ENCODE measurements around the gene CFAP299.

CFAP299 gene

DNA sequence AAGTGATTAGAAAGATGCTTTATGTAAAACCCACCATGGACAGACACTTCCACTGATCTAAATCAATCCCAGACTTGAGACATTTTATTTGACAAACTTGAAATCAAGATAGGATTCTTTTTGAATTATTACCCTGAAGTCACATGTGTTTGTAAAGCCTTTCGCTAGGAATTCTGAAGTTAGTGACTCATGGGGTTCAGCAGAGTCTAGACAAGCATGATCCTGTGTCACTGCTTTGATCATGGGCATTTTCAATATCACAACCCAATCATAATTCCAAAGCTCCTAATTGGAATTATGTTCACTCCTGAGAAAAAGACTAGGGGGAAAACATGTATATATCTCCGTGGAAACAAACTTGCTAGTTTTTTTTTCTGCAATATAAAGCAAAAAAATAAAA, 627.5 kb downstream of the CFAP299 start:
- no peak for DNase-seq

DNA sequence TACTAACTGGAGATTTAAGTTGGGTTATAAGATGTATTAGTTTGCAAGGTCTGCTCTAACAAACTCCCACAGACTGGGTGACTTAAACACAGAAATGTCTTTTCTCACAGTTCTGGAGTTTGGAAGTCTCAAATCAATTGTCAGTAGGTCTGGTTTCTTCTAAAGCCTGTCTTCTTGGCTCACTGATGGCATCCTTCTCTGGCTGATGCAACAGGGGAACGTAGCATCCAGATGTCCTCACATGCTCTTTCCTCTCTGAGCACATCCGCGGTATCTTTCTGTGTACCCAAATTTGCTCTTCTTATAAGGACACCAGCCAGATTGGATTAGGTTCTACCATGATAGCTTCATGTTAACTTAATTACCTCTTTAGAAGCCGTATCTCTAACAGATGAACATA, 631.8 kb downstream of the CFAP299 start:
- no peak for DNase-seq

DNA sequence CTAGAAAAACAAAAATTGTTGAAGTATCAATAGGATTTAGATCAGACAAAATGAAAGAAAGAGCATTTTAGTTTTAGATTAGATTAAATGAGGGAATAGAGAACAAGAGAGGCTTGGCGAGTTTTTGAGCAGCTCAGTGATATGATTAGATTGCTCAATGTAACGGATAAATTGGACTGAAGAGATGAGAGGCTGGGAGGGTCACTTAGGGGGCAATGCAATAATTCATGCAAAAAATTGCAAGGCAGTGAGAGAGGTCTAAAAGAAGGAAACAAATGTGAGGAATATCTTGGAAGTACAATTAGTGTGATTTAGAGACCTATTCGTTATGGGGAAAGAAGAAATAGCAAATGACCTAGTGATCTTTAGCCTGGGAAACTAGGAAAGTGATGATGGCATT, 644.7 kb downstream of the CFAP299 start:
- no peak for DNase-seq

DNA sequence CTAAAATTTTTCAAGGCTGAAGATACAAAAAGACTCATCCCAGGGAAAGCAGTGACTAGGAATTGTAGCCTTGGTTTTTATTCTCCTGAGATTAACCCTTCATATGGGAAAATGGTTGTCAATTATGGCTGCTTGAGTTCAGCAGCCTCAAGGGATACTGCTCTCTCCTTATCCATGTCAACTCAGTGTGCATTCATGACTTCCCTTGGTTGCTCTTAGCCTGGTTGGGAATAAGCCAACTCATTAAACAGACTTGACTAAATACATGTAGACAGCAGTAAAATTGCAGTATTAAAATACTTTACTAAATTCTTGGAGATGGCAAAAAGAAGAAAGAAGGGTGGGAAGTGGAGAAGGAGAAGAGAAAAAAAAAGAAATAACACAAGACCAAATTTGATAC, 650.5 kb downstream of the CFAP299 start:
- DNase-seq, result no peak

DNA sequence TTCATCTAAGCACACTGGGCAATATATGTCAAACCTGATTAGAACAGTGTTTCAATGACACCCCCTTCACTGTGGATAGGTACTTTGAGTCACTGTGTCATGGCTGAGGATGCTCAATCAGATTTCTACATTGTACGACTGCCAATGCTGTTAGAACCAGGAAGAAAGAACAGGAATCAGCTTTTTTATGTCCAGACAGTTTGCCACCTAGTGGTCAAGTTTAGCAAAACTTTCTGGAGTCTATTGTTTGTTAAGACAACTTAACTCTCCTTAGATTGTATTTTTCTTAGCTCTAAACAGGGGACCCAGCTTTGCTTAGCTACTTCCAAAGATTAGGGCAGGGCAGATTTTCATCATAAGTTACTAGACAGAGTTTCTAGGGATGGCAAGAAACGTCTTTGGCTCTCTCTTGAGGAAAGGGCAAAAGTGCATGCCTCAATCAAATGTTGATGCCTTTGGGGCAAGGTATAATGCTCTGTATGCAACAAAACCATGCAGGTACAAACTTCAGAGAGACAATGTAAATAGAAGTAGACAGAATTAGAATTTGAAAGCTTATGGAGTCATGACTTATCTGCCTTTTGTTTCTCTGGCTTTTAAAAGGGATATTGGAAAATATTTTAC, 654.5 kb downstream of the CFAP299 start:
- DNase-seq, result no peak

DNA sequence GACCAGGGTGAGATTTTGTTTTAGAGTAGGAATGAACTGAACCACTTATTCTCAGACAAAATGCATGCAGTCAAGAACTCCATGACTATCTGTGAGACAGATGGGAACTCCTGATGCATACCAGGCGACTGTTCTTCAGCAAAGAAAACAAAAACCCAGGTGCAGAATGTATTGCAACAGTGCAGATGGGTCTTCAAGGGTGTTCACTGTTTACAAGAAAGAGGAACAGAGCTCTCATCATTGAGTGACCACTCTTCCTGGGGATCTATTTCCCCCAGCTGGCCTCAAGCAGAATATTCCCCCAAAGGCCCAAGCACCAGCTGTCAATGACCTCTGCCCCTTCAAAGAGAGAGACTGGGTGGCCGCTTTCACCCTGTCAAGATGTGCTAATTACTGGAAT, 655.3 kb downstream of the CFAP299 start:
- no peak for DNase-seq

DNA sequence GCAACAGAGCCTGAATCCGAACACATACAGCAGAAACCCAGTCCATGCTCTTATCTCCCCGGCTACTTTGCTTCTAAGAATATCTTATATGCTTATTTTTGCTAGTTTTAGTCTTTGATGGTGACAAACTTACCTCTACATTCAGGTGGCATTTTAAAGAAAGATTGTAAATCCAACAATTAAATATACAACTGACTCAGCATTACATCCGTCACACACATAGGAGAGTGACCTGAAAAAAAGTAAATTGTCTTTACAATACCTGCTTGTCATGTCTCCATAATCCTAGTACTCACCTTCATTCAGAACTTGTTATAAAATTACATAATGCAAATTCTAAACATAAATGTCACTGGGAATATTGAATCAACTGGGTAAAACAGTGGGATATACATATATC, 664.4 kb downstream of the CFAP299 start:
- no peak for DNase-seq

DNA sequence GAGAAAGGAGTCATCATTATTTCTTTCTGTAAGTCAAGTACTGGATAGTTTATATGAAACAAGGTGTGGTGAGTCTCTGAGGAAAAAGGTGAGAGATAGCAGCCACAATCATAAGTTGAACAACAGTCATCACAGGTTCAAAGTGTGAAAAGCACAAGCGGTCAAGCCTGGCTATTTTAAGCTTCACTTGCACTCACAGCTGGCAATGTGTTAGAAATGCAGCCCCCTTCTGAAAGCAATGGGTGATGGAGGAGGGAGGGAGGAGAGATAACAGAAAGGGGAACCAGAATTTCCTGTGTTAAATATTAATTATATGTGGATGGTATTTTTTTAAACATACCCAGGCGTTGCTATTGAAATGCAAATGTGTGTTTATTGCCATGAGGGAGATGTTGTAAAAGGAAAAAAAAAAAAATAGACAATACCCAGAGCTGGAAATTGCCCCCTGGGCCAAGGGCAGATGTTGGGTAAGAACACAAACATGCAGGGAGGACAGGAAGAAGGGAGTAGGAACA, 668.1 kb downstream of the CFAP299 start:
- no peak for DNase-seq

DNA sequence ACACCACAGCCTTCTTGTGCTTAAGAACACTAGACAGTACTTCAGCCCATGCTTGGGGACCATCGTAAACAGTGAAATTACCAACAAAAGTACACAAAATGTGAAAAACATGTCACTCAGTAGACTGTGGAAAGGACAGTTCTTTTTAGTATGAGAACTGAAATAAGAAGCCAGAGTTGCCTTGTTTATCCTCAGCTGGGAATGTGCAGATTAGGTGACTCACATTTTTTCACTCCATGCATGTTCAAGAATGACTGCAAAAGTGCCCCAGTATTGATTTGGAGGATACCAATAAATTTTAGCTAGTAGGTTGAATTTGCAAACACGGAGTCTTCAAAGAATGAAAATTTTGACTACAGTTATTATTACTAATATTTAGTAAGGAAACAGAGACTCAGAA, 671.9 kb downstream of the CFAP299 start:
- no peak for DNase-seq

Measured in right forelimb (tissue), 1 donor.